HCT116 (cell line): ENCODE data around the gene TRPV5. TPM values are rescaled to one million over a fixed set of nuclear protein-coding genes. Genes with fewer than 3 reads are reported as not detected.

ENCODE experiments used
- ATAC-seq: fragments of 200-7000 bp; cut with Tn5 transposase; 2 replicates; pipeline ENCODE4 v1.9.1; 2020; ENCODE audit warnings: mild to moderate bottlenecking, moderate library complexity
- BruUV-seq: library from RNA; stranded (reverse); fragments of 400-500 nt; replicated peaks from 2 replicates; lab custom pipeline; 2021; lab: Mats Ljungman, UMichigan
- CTCF ChIA-PET: fragments of 300-600 bp; sonication (Branson Sonifier 250); formaldehyde crosslinking; loops from one replicate; lab custom pipeline; 2021; ENCODE audit warnings: antibody characterized with exemption; lab: Charles Lee
- POLR2A ChIA-PET: fragments of 300-600, 350-600 bp; sonication (Branson Sonifier 250); formaldehyde crosslinking; loops from one replicate; lab custom pipeline; 2021; ENCODE audit warnings: antibody characterized with exemption; lab: Charles Lee
- RAD21 ChIA-PET, 2 experiments: fragments of 300-600 bp; sonication (Branson Sonifier 250); formaldehyde crosslinking; loops; one replicate each; lab custom pipeline; 2023; ENCODE audit warnings: low total read pairs in 2 of 2; ENCODE audit not compliant: uncharacterized antibody in 2 of 2, unreplicated experiment in 2 of 2, low non-redundant PET in 1 of 2; lab: Charles Lee
- DNase-seq: peaks from one replicate; pipeline ENCODE4 v3.0.0-alpha.2; 2010; ENCODE audit warnings: low read depth, low spot score
- H2AFZ ChIP-seq: fragments of 200-600 bp; shearing (Covaris generic), sonication (generic); 2 replicates; pipeline ENCODE4 v1.6.1; 2017; ENCODE audit warnings: low read depth, mixed run types, mixed read lengths, antibody characterized with exemption, low read length; ENCODE audit not compliant: poor library complexity, severe bottlenecking
- H3K27ac ChIP-seq: 2 replicates; pipeline ENCODE4 v1.5.1; 2012; ENCODE audit warnings: low read depth, low read length
- H3K27me3 ChIP-seq: fragments of 200-600 bp; sonication (generic); 2 replicates; pipeline ENCODE4 v1.6.1; 2016; ENCODE audit warnings: mixed run types, low read length, mixed read lengths; ENCODE audit not compliant: insufficient read depth
- H3K36me3 ChIP-seq, 2 experiments: fragments of 200-500 bp in 1 of 2; fragments of 200-600 bp in 1 of 2; sonication (Bioruptor generic) in 1 of 2; sonication (generic) in 1 of 2; 2 replicates each; pipeline versions ENCODE4 v1.5.1 to v1.6.1; 2014 to 2016; ENCODE audit warnings: low read length in 2 of 2, inconsistent platforms in 1 of 2, mixed read lengths in 1 of 2, mixed run types in 1 of 2; ENCODE audit not compliant: insufficient read depth in 2 of 2, control insufficient read depth in 1 of 2
- H3K4me1 ChIP-seq, 2 experiments: fragments of 200-600 bp in 1 of 2; sonication (generic) in 1 of 2; 2 replicates each; pipeline versions ENCODE4 v1.5.1 to v1.6.1; 2012 to 2017; ENCODE audit warnings: low read length in 2 of 2, inconsistent platforms in 1 of 2, mild to moderate bottlenecking in 1 of 2, mixed read lengths in 1 of 2, mixed run types in 1 of 2, moderate library complexity in 1 of 2; ENCODE audit not compliant: insufficient read depth in 2 of 2, control insufficient read depth in 1 of 2
- H3K4me2 ChIP-seq: fragments of 200-600 bp; sonication (generic); 2 replicates; pipeline ENCODE4 v1.6.1; 2017; ENCODE audit warnings: mixed run types, low read length, mixed read lengths
- H3K4me3 ChIP-seq, 2 experiments: fragments of 200-600 bp in 1 of 2; sonication (generic) in 1 of 2; replicated peaks in 1 of 2; 2 replicates each; pipeline ENCODE4 v1.5.1; 2011 to 2016; ENCODE audit warnings: low read length in 2 of 2, control low read depth in 1 of 2, low read depth in 1 of 2, mild to moderate bottlenecking in 1 of 2, mixed read lengths in 1 of 2, mixed run types in 1 of 2
- H3K79me2 ChIP-seq: fragments of 200-600 bp; sonication (generic); 2 replicates; pipeline ENCODE4 v1.6.1; 2017; ENCODE audit warnings: mild to moderate bottlenecking, mixed run types, low read length, moderate library complexity, mixed read lengths; ENCODE audit not compliant: insufficient read depth
- H3K9ac ChIP-seq: fragments of 200-600 bp; sonication (generic); 2 replicates; pipeline ENCODE4 v1.6.1; 2016; ENCODE audit warnings: low read length, mixed read lengths
- H3K9me2 ChIP-seq: fragments of 200-600 bp; sonication (generic), shearing (Covaris generic); 2 replicates; pipeline ENCODE4 v1.6.1; 2017; ENCODE audit warnings: mixed run types, mild to moderate bottlenecking, moderate library complexity; ENCODE audit not compliant: insufficient read depth
- H3K9me3 ChIP-seq, 2 experiments: fragments of 200-500 bp in 1 of 2; fragments of 200-600 bp in 1 of 2; sonication (Bioruptor generic) in 1 of 2; sonication (generic) in 1 of 2; 2 replicates each; pipeline ENCODE4 v1.6.1; 2014 to 2017; ENCODE audit warnings: low read length in 2 of 2, mixed read lengths in 2 of 2, inconsistent platforms in 1 of 2, low read depth in 1 of 2, mild to moderate bottlenecking in 1 of 2, mixed run types in 1 of 2, moderate library complexity in 1 of 2; ENCODE audit not compliant: control insufficient read depth in 1 of 2, insufficient read depth in 1 of 2
- H4K20me1 ChIP-seq: fragments of 200-600 bp; sonication (generic), shearing (Covaris generic); 2 replicates; pipeline ENCODE4 v1.6.1; 2017; ENCODE audit warnings: mixed run types, mild to moderate bottlenecking, moderate library complexity; ENCODE audit not compliant: insufficient read depth
- CBX3 ChIP-seq: IDR thresholded peaks from 2 replicates; pipeline ENCODE4 v1.6.1; 2012; ENCODE audit warnings: low read depth
- ELF1 ChIP-seq: IDR thresholded peaks from 2 replicates; pipeline ENCODE4 v1.6.1; 2012; ENCODE audit warnings: low read depth, borderline replicate concordance
- EZH2 ChIP-seq: fragments of 200-600 bp; sonication (generic); IDR thresholded peaks from 2 replicates; pipeline ENCODE4 v1.6.1; 2017; ENCODE audit warnings: antibody characterized with exemption, mixed run types
- FOSL1 ChIP-seq: IDR thresholded peaks from 2 replicates; pipeline ENCODE4 v1.6.1; 2012; ENCODE audit warnings: low read depth
- POLR2A ChIP-seq: IDR thresholded peaks from 2 replicates; pipeline ENCODE4 v1.7.0; 2011; ENCODE audit warnings: borderline replicate concordance; ENCODE audit not compliant: insufficient read depth, insufficient read length; ENCODE audit errors: extremely low read depth
- SIN3A ChIP-seq: IDR thresholded peaks from 2 replicates; pipeline ENCODE4 v1.6.1; 2012; ENCODE audit warnings: low read depth
- SP1 ChIP-seq: IDR thresholded peaks from 2 replicates; pipeline ENCODE4 v1.6.1; 2012; ENCODE audit warnings: low read depth
- ZBTB33 ChIP-seq: IDR thresholded peaks from 2 replicates; pipeline ENCODE4 v1.6.1; 2011; ENCODE audit warnings: mild to moderate bottlenecking, low read length, moderate library complexity; ENCODE audit not compliant: insufficient replicate concordance; ENCODE audit errors: extremely low read depth
- ZFX ChIP-seq: fragments of 450-650 bp; IDR thresholded peaks from 2 replicates; pipeline ENCODE4 v1.6.1; 2017
- intact Hi-C: fragments of 100-400 bp; cut with micrococcal nuclease; formaldehyde crosslinking; loops from 2 replicates; pipeline ENCODE4 v1.10.0; 2022
- total RNA-seq: library from RNA; stranded (reverse); gene quantifications from one replicate; pipeline ENCODE4 v1.2.1, GENCODE V29; 2021; ENCODE audit not compliant: unreplicated experiment

Gene TRPV5
- total RNA-seq, 1 experiment from 2014 or later = not detected

GRCh38 chr7:142894112-142894984 lies 39.2 kb downstream of the TRPV5 start (continued):
- no peak for TF ChIP-seq EZH2
- no peak for TF ChIP-seq POLR2A
- no peak for TF ChIP-seq SP1
- TF ChIP-seq CBX3 = no peak

GRCh38 chr7:142892951-142893350 lies 40.6 kb downstream of the TRPV5 start:
- Histone ChIP-seq H3K4me1 (no peaks in the 10 kb centered on the region), H3K79me2 (no peaks in the 10 kb centered on the region), H3K9me3 (no peaks in the 10 kb centered on the region), H3K36me3 (no peaks in the 10 kb centered on the region), H3K9me2 (no peaks in the 10 kb centered on the region), H4K20me1 (no peaks in the 10 kb centered on the region), H3K27ac (no peak overlapping the region), H3K4me2 (no peak overlapping the region), H3K4me3 (no peak overlapping the region), H3K9ac (no peak overlapping the region), H2AFZ (no peak overlapping the region), H3K27me3 (peaks cover 18% of the 10 kb centered on the region)
- TF ChIP-seq ELF1 (no peak), SIN3A (no peak), FOSL1 (no peak), ZFX (no peak), ZBTB33 (no peak)
- BruUV-seq = no TSS peak
- intact Hi-C loops = no loop called here
- ATAC-seq (no peak), DNase-seq (no peak)
- ChIA-PET CTCF (no interaction called here), POLR2A (no interaction called here), RAD21 (no interaction called here)
